IMR-90 (cell line): Measurements from ENCODE around the gene COLGALT1. TPM values are rescaled to one million over a fixed set of nuclear protein-coding genes. Genes with fewer than 3 reads are reported as not detected.

Source experiments
- ATAC-seq: fragments of 200-7000 bp; cut with Tn5 transposase; 2 replicates; pipeline ENCODE4 v1.9.1; 2020; ENCODE audit warnings: low read depth, mild to moderate bottlenecking, moderate library complexity
- BruUV-seq: library from RNA; stranded (reverse); fragments of 400-500 nt; replicated peaks from 2 replicates; lab custom pipeline; 2021; lab: Mats Ljungman, UMichigan
- CTCF ChIA-PET: fragments of 300-600 bp; formaldehyde crosslinking; extraction: SDS; loops from one replicate; lab custom pipeline; 2021; ENCODE audit warnings: antibody characterized with exemption; lab: Yijun Ruan, JAX
- POLR2A ChIA-PET: fragments of 300-600 bp; sonication (Branson Sonifier 250); formaldehyde crosslinking; loops from one replicate; lab custom pipeline; 2022; ENCODE audit warnings: antibody characterized with exemption; ENCODE audit not compliant: unreplicated experiment; lab: Charles Lee
- DNase-seq: peaks from one replicate; pipeline ENCODE4 v3.0.0; 2013
- H2AFZ ChIP-seq: replicated peaks from 2 replicates; pipeline ENCODE3; 2013; ENCODE audit warnings: low read length, mild to moderate bottlenecking; ENCODE audit not compliant: poor library complexity
- H2AK5ac ChIP-seq: 2 replicates; pipeline ENCODE4 v1.6.1; 2013; ENCODE audit warnings: low read depth, low read length, inconsistent platforms
- H2AK9ac ChIP-seq: replicated peaks from 2 replicates; pipeline ENCODE3; 2013; ENCODE audit warnings: mild to moderate bottlenecking, low read depth, low read length, moderate library complexity; ENCODE audit not compliant: poor library complexity
- H2BK120ac ChIP-seq: 2 replicates; pipeline ENCODE4 v1.6.1; 2013; ENCODE audit warnings: low read depth, low read length, inconsistent platforms
- H2BK15ac ChIP-seq: 3 replicates; pipeline ENCODE4 v1.6.1; 2013; ENCODE audit warnings: low read depth, low read length, inconsistent platforms
- H2BK20ac ChIP-seq: 2 replicates; pipeline ENCODE4 v1.6.1; 2013; ENCODE audit warnings: low read depth, mild to moderate bottlenecking, inconsistent platforms, low read length, moderate library complexity
- H2BK5ac ChIP-seq: 2 replicates; pipeline ENCODE4 v1.6.1; 2013; ENCODE audit warnings: mild to moderate bottlenecking, low read depth, low read length, inconsistent platforms; ENCODE audit not compliant: poor library complexity, severe bottlenecking
- H3K14ac ChIP-seq: replicated peaks from 2 replicates; pipeline ENCODE4 v1.6.1; 2013; ENCODE audit warnings: low read depth, low read length, inconsistent platforms
- H3K18ac ChIP-seq: 2 replicates; pipeline ENCODE4 v1.6.1; 2013; ENCODE audit warnings: low read depth, low read length, control low read depth
- H3K23ac ChIP-seq: 2 replicates; pipeline ENCODE4 v1.6.1; 2013; ENCODE audit warnings: low read depth, low read length, inconsistent platforms
- H3K27ac ChIP-seq: 2 replicates; pipeline ENCODE4 v1.5.1; 2013; ENCODE audit warnings: mild to moderate bottlenecking, control low read depth, low read length; ENCODE audit not compliant: insufficient read depth
- H3K27me3 ChIP-seq: 2 replicates; pipeline ENCODE4 v1.6.1; 2013; ENCODE audit warnings: low read length; ENCODE audit not compliant: control insufficient read depth, insufficient read depth
- H3K36me3 ChIP-seq: 2 replicates; pipeline ENCODE4 v1.6.1; 2013; ENCODE audit warnings: low read length, mixed read lengths; ENCODE audit not compliant: control insufficient read depth, insufficient read depth
- H3K4ac ChIP-seq: 2 replicates; pipeline ENCODE4 v1.6.1; 2013; ENCODE audit warnings: low read depth, low read length, inconsistent platforms
- H3K4me1 ChIP-seq: 2 replicates; pipeline ENCODE4 v1.6.1; 2013; ENCODE audit warnings: low read length, mixed read lengths; ENCODE audit not compliant: control insufficient read depth, insufficient read depth
- H3K4me2 ChIP-seq: 2 replicates; pipeline ENCODE4 v1.6.1; 2013; ENCODE audit warnings: low read depth, mild to moderate bottlenecking, control low read depth, low read length, moderate library complexity
- H3K4me3 ChIP-seq: 2 replicates; pipeline ENCODE4 v1.5.1; 2013; ENCODE audit warnings: low read depth, mild to moderate bottlenecking, control low read depth, low read length, moderate library complexity; ENCODE audit not compliant: insufficient read depth
- H3K56ac ChIP-seq: 2 replicates; pipeline ENCODE4 v1.6.1; 2013; ENCODE audit warnings: low read length, inconsistent platforms; ENCODE audit not compliant: insufficient read depth; ENCODE audit errors: extremely low read depth
- H3K79me1 ChIP-seq, 2 experiments: 2 replicates each; pipeline ENCODE4 v1.6.1; 2013; ENCODE audit warnings: low read length in 2 of 2, inconsistent platforms in 1 of 2, low read depth in 1 of 2
- H3K9ac ChIP-seq: 2 replicates; pipeline ENCODE4 v1.6.1; 2013; ENCODE audit warnings: low read depth, low read length, control low read depth
- H3K9me1 ChIP-seq: 2 replicates; pipeline ENCODE4 v1.6.1; 2013; ENCODE audit warnings: low read length, inconsistent platforms; ENCODE audit not compliant: insufficient read depth
- H3K9me3 ChIP-seq: 2 replicates; pipeline ENCODE4 v1.6.1; 2013; ENCODE audit warnings: low read length; ENCODE audit not compliant: control insufficient read depth, insufficient read depth
- H4K20me1 ChIP-seq: 2 replicates; pipeline ENCODE4 v1.6.1; 2013; ENCODE audit warnings: low read length, inconsistent platforms; ENCODE audit not compliant: insufficient read depth
- H4K5ac ChIP-seq: 2 replicates; pipeline ENCODE4 v1.6.1; 2013; ENCODE audit warnings: mild to moderate bottlenecking, low read depth, low read length, control low read depth
- H4K8ac ChIP-seq, 2 experiments: 2 replicates each; pipeline ENCODE4 v1.6.1; 2013; ENCODE audit warnings: low read depth in 2 of 2, low read length in 2 of 2, control low read depth in 1 of 2, inconsistent platforms in 1 of 2
- H4K91ac ChIP-seq: 2 replicates; pipeline ENCODE4 v1.6.1; 2013; ENCODE audit warnings: low read depth, low read length, inconsistent platforms; ENCODE audit not compliant: insufficient read depth
- BHLHE40 ChIP-seq: fragments of 150-350 bp; IDR thresholded peaks from 2 replicates; pipeline ENCODE4 v1.6.1; 2016; ENCODE audit warnings: mild to moderate bottlenecking, low read depth, low read length
- CEBPB ChIP-seq: IDR thresholded peaks from 2 replicates; pipeline ENCODE4 v1.6.1; 2012; ENCODE audit warnings: low read depth, low read length, improper control_type of control experiment
- MXI1 ChIP-seq: IDR thresholded peaks from 2 replicates; pipeline ENCODE4 v1.6.1; 2012; ENCODE audit warnings: low read depth, mild to moderate bottlenecking, low read length, moderate library complexity, borderline replicate concordance
- WGBS, 2 experiments: methylation state at CpG; one replicate each; pipeline versions ENCODE4 v1.1.5 to v1.1.7; 2013; ENCODE audit warnings: missing lambda C conversion rate in 2 of 2; ENCODE audit not compliant: insufficient read length in 1 of 2; ENCODE audit errors: extremely low coverage in 2 of 2; 5-methylcytosine and 5-hydroxymethylcytosine counted together
- dilution Hi-C: fragments of 300-500 bp; cut with HindIII; formaldehyde crosslinking; loops from one replicate; pipeline ENCODE4 v1.14.3; 2018; ENCODE audit warnings: low sequenced_read_pairs; ENCODE audit not compliant: unreplicated experiment
- in situ Hi-C: fragments of 300-500 bp; cut with MboI; formaldehyde crosslinking; loops from 3 replicates; pipeline ENCODE4 v1.14.3; 2019; ENCODE audit warnings: low sequenced_read_pairs, inconsistent platforms, mixed read lengths
- intact Hi-C: fragments of 100-400 bp; cut with micrococcal nuclease; formaldehyde crosslinking; loops from 2 replicates; pipeline ENCODE4 v1.10.0; 2022
- polyA plus RNA-seq, 3 experiments: library from polyadenylated mRNA; depleted of rRNA; stranded (reverse); fragments of >200 nt; gene quantifications; 2 replicates each; pipeline ENCODE4 v1.2.3, GENCODE V29; 2012; ENCODE audit warnings: low replicate concordance in 1 of 3
- total RNA-seq: library from RNA; depleted of rRNA; stranded (reverse); fragments of >200 nt; gene quantifications from 2 replicates; pipeline ENCODE4 v1.2.3, GENCODE V29; 2012

The COLGALT1 gene
- total and polyA plus RNA-seq, 2 of the 4 experiments (the other 2 are of a cell fraction) = 77.1 to 117 TPM

GRCh38 chr19:17542042-17542441 lies 13.4 kb upstream of the COLGALT1 start:
- Histone ChIP-seq H2AK9ac (no peak overlapping the region), H4K5ac (no peak overlapping the region), H3K36me3 (no peaks in the 10 kb centered on the region), H3K14ac (no peak overlapping the region), H2BK120ac (no peak overlapping the region), H4K8ac (no peak overlapping the region), H2BK5ac (no peak overlapping the region), H2AFZ (no peak overlapping the region), H2BK15ac (no peak overlapping the region), H3K23ac (no peak overlapping the region), H3K4me1 (peaks cover 5% of the 10 kb centered on the region; the same call in 1 of the 2 replicates), H3K56ac (no peak overlapping the region), H4K91ac (no peak overlapping the region), H3K27ac (no peak overlapping the region), H3K9me1 (0 out of 2 replicates have a peak, but pooled peaks cover 4% of the 10 kb centered on the region), H4K20me1 (no peaks in the 10 kb centered on the region; the same call in 1 of the 2 replicates), H3K4ac (no peak overlapping the region), H3K9ac (no peak overlapping the region), H3K4me3 (no peak overlapping the region), H3K18ac (no peak overlapping the region), H3K27me3 (peaks cover under 1% of the 10 kb centered on the region; the same call in 1 of the 2 replicates), H2AK5ac (no peak overlapping the region), H3K79me1 (no peaks in the 10 kb centered on the region), H3K9me3 (peaks cover 4% of the 10 kb centered on the region; the same call in 1 of the 2 replicates), H3K4me2 (no peak overlapping the region), H2BK20ac (no peak overlapping the region)
- in situ Hi-C loops (no loop called here), intact Hi-C loops (no loop called here), dilution Hi-C loops (no loop called here)
- ChIA-PET POLR2A (no interaction called here), CTCF (no interaction called here)
- ATAC-seq (no peak), DNase-seq (no peak)
- TF ChIP-seq MXI1 (no peak), CEBPB (no peak), BHLHE40 (no peak)
- WGBS, 2 experiments = 73% methylated on average over 10 of the region's 15 CpGs; no CpG with 5 or more reads in 1 of the 2 experiments
- no TSS peak for BruUV-seq
